ENCODE results near the gene HTRA3.

The HTRA3 gene

GRCh38 chr4:8326206-8326605 is 56.7 kb downstream of the HTRA3 start:
- no peak for DNase-seq (ENCODE audit: low read depth)
- no peak for TF ChIP-seq CTCF (conservative IDR thresholded peaks at IDR 0.05; ENCODE audit: low read length)
- no peak overlapping the region for H3K4me3 ChIP-seq (ENCODE audit: low read length)

- DNase-seq (ENCODE audit: low read depth), result no peak
- TF ChIP-seq CTCF (conservative IDR thresholded peaks at IDR 0.05; ENCODE audit: low read length), result no peak
- H3K4me3 ChIP-seq (ENCODE audit: low read length), result no peak overlapping the region
Measured at GRCh38 chr4:8328456-8328855, 58.9 kb downstream of the HTRA3 start.

- TF ChIP-seq CTCF (conservative IDR thresholded peaks at IDR 0.05; ENCODE audit: low read length), result no peak
- no peak overlapping the region for H3K4me3 ChIP-seq (ENCODE audit: low read length)
- no peak for DNase-seq (ENCODE audit: low read depth)
Measured at GRCh38 chr4:8328866-8329559, 59.5 kb downstream of the HTRA3 start.

GRCh38 chr4:8329560-8329858 is 60.0 kb downstream of the HTRA3 start:
- no peak for TF ChIP-seq CTCF (conservative IDR thresholded peaks at IDR 0.05; ENCODE audit: low read length)
- no peak overlapping the region for H3K4me3 ChIP-seq (ENCODE audit: low read length)
- no peak for DNase-seq (ENCODE audit: low read depth)

GRCh38 chr4:8329859-8330761 is 60.6 kb downstream of the HTRA3 start:
- TF ChIP-seq CTCF (conservative IDR thresholded peaks at IDR 0.05; ENCODE audit: low read length), result no peak
- DNase-seq (ENCODE audit: low read depth), result no peak
- no peak overlapping the region for H3K4me3 ChIP-seq (ENCODE audit: low read length)

- H3K4me3 ChIP-seq (ENCODE audit: low read length), result no peak overlapping the region
- peak; percentile 27 for DNase-seq (ENCODE audit: low read depth)
- TF ChIP-seq CTCF (conservative IDR thresholded peaks at IDR 0.05; ENCODE audit: low read length), result no peak
Measured at GRCh38 chr4:8330821-8331574, 61.4 kb downstream of the HTRA3 start.

Measured in AG10803 (cell line).